Measurements from ENCODE around the gene ENTPD6. TPM values are rescaled to one million over a fixed set of nuclear protein-coding genes. Genes with fewer than 3 reads are reported as not detected.

ENTPD6 gene
- total RNA-seq, 4 donors from 2014 or later = 33.8 to 103 (median 47.0) TPM

- no peak for DNase-seq (ENCODE audit: low spot score in 2 of 2)
- peaks cover 50% of the 10 kb centered on the region for H3K36me3 ChIP-seq
- no peak overlapping the region for H3K4me3 ChIP-seq
- 92% methylated on average over 6 of the region's 6 CpGs for WGBS
- H3K27me3 ChIP-seq = no peaks in the 10 kb centered on the region
- no peak overlapping the region for H3K27ac ChIP-seq
- TF ChIP-seq CTCF (IDR thresholded peaks at IDR 0.05) = no peak
- H3K9me3 ChIP-seq = no peaks in the 10 kb centered on the region
- peaks cover 24% of the 10 kb centered on the region for H3K4me1 ChIP-seq
Observed at GRCh38 chr20:25269833-25270170, 74.3 kb downstream of the ENTPD6 start.

DNA sequence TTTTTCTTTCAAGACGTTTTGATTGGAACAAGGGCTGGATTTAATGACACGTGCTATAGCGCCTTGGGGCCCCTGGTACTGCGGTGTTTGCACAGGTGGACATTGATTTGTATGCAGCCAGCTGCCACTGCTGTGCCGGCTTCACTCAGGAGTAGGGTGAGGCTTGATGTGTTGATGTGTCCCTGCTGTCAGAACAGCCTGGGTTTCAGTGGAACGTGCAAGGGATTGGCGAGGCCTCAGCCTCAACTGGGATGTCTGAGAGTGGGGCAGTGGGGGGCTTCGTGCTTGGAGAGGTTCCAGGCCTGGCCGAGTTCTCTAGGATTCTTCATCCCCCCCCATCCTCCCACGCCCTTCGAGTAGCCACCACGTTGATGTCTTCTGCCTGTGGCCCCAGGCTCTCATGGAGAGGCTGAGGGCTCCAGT is 75.3 kb downstream of the ENTPD6 start:
- H3K36me3 ChIP-seq = peaks cover 57% of the 10 kb centered on the region
- TF ChIP-seq CTCF (IDR thresholded peaks at IDR 0.05) = no peak
- TF ChIP-seq POLR2A (IDR thresholded peaks at IDR 0.05) = no peak
- no peak for TF ChIP-seq POLR2AphosphoS5 (IDR thresholded peaks at IDR 0.05)
- no peak for TF ChIP-seq EP300 (IDR thresholded peaks at IDR 0.05)
- no peak overlapping the region for H3K4me3 ChIP-seq
- WGBS = 91% methylated on average over 12 of the region's 12 CpGs
- peak; percentile 43 to 73 for DNase-seq (ENCODE audit: low spot score in 2 of 2)
- H3K27me3 ChIP-seq = no peaks in the 10 kb centered on the region
- H3K9me3 ChIP-seq = no peaks in the 10 kb centered on the region
- H3K4me1 ChIP-seq = peaks cover 24% of the 10 kb centered on the region
- no peak overlapping the region for H3K27ac ChIP-seq

- Histone ChIP-seq H3K27ac (no peak overlapping the region), H3K36me3 (peaks cover 65% of the 10 kb centered on the region), H3K9me3 (no peaks in the 10 kb centered on the region), H3K4me1 (peaks cover 24% of the 10 kb centered on the region), H3K27me3 (no peaks in the 10 kb centered on the region), H3K4me3 (no peak overlapping the region)
- peak in 1 of 2 donors; percentile 72 for DNase-seq (ENCODE audit: low spot score in 2 of 2)
- WGBS = 93% methylated on average over 13 of the region's 13 CpGs
- TF ChIP-seq CTCF (IDR thresholded peaks at IDR 0.05) (no peak), EP300 (IDR thresholded peaks at IDR 0.05) (no peak), POLR2A (IDR thresholded peaks at IDR 0.05) (no peak), POLR2AphosphoS5 (IDR thresholded peaks at IDR 0.05) (no peak)
Observed at GRCh38 chr20:25271486-25272222, 76.1 kb downstream of the ENTPD6 start.

DNA sequence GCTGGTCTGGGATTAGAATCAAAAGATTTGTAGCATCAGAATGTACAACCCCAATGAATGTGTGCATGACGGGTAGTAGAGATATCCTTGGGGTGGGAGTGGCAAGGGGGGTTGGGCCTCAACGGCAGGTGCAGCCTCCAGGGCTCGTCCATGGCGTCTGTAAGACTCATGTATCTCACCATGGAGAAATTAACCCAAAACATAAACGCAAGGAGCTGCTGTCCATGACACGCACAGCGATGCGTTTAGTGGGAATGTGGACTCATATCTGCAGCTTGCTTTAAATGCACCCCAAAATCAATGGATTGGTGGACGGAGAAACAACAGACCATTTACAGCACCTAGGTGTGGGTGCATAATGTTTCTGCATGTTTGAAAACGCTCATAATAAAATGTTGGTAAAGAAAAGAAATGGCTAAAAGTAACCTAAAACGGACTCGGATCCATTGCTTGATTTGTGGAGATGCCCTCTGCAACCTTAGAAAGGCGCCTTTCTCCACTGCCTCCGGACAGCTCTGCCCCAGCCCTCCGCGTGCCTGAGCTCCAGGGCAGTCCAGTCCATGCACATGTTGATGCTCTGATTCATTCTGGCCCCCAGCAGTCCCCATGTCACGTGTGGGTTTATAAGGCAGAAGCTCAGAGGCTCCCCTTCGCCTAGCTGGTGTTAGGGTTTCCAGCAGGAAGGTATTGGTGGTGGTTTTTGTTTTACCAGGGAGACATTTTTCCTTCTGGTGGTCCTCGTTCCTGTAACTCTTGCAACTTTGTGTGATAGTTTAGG is 76.9 kb downstream of the ENTPD6 start:
- no peak overlapping the region for H3K4me3 ChIP-seq
- peak overlapping the region; percentile 61 for H3K27ac ChIP-seq
- H3K4me1 ChIP-seq = peaks cover 24% of the 10 kb centered on the region
- WGBS = 85% methylated on average over 19 of the region's 19 CpGs
- H3K27me3 ChIP-seq = no peaks in the 10 kb centered on the region
- no peaks in the 10 kb centered on the region for H3K9me3 ChIP-seq
- H3K36me3 ChIP-seq = peaks cover 73% of the 10 kb centered on the region
- TF ChIP-seq POLR2AphosphoS5 (IDR thresholded peaks at IDR 0.05) (no peak), POLR2A (IDR thresholded peaks at IDR 0.05) (no peak), EP300 (IDR thresholded peaks at IDR 0.05) (no peak), CTCF (IDR thresholded peaks at IDR 0.05) (no peak)
- peak; percentile 44 to 56 for DNase-seq (ENCODE audit: low spot score in 2 of 2)

GRCh38 chr20:25273046-25273445 is 77.5 kb downstream of the ENTPD6 start:
- WGBS = 78% methylated on average over 6 of the region's 10 CpGs
- TF ChIP-seq POLR2A (IDR thresholded peaks at IDR 0.05) (no peak), CTCF (IDR thresholded peaks at IDR 0.05) (no peak), EP300 (IDR thresholded peaks at IDR 0.05) (no peak)
- H3K4me3 ChIP-seq = no peak overlapping the region
- H3K4me1 ChIP-seq = peaks cover 24% of the 10 kb centered on the region
- no peaks in the 10 kb centered on the region for H3K9me3 ChIP-seq
- DNase-seq (ENCODE audit: low spot score in 2 of 2) = peak; percentile 52 to 58
- peaks cover 79% of the 10 kb centered on the region for H3K36me3 ChIP-seq
- peak overlapping the region; percentile 61 for H3K27ac ChIP-seq
- H3K27me3 ChIP-seq = no peaks in the 10 kb centered on the region
